Lower leg skin (tissue), 4 donors: ENCODE data around the gene TMEM117. TPM values are rescaled to one million over a fixed set of nuclear protein-coding genes. Genes with fewer than 3 reads are reported as not detected.

Experiments used
- DNase-seq, 2 donors: peaks; one replicate each; pipeline ENCODE4 v3.0.0-alpha.2; 2019; ENCODE audit warnings: low spot score in 2 of 2
- H3K4me3 ChIP-seq: fragments of 200-600 bp; sonication (generic); 2 replicates; pipeline ENCODE4 v1.5.1; 2017; ENCODE audit warnings: mild to moderate bottlenecking, low read depth; ENCODE audit not compliant: poor library complexity, severe bottlenecking
- POLR2A ChIP-seq, 2 donors: fragments of 450-650 bp; IDR thresholded peaks; one replicate each; pipeline ENCODE4 v1.6.1; 2016 to 2017; ENCODE audit warnings: antibody characterized with exemption in 2 of 2, mild to moderate bottlenecking in 1 of 2, moderate library complexity in 1 of 2
- WGBS, 2 donors: methylation state at CpG; one replicate each; pipeline ENCODE4 v1.1.5; 2018; 5-methylcytosine and 5-hydroxymethylcytosine counted together
- intact Hi-C: fragments of 100-400 bp; cut with DNase I; formaldehyde crosslinking; loops from one replicate; pipeline ENCODE4 v1.15.0; 2023; ENCODE audit warnings: low total_unique reads
- total RNA-seq, 4 donors: library from RNA; depleted of rRNA; stranded (reverse); fragments of >200 nt; gene quantifications; one replicate each; pipeline ENCODE4 v1.1.0, GENCODE V29; 2016
- TF ChIP-seq, protein P1 (sequence below), 3 donors: fragments of 450-650 bp; IDR thresholded peaks; one replicate each; pipeline ENCODE4 v1.5.1; 2016; ENCODE audit warnings: antibody characterized with exemption in 3 of 3, mild to moderate bottlenecking in 3 of 3, moderate library complexity in 2 of 3

TMEM117 gene
- total RNA-seq, 4 donors from 2014 or later: 19.9 to 27.8 (median 24.3) TPM

GRCh38 chr12:43883311-43883710 lies 47.4 kb downstream of the TMEM117 start:
- DNase-seq: no peak
- TF ChIP-seq, protein P1, sequence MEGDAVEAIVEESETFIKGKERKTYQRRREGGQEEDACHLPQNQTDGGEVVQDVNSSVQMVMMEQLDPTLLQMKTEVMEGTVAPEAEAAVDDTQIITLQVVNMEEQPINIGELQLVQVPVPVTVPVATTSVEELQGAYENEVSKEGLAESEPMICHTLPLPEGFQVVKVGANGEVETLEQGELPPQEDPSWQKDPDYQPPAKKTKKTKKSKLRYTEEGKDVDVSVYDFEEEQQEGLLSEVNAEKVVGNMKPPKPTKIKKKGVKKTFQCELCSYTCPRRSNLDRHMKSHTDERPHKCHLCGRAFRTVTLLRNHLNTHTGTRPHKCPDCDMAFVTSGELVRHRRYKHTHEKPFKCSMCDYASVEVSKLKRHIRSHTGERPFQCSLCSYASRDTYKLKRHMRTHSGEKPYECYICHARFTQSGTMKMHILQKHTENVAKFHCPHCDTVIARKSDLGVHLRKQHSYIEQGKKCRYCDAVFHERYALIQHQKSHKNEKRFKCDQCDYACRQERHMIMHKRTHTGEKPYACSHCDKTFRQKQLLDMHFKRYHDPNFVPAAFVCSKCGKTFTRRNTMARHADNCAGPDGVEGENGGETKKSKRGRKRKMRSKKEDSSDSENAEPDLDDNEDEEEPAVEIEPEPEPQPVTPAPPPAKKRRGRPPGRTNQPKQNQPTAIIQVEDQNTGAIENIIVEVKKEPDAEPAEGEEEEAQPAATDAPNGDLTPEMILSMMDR (IDR thresholded peaks at IDR 0.05): no peak
- no peak for TF ChIP-seq POLR2A (IDR thresholded peaks at IDR 0.05)
- intact Hi-C loops: loop anchor here (5.0 kb wide), 1 partner anchor 106 kb away; no protein-coding TSS in a partner anchor
- no peak overlapping the region for H3K4me3 ChIP-seq
- WGBS, 2 donors: 67 to 80% methylated on average over 2 of the region's 2 CpGs

- intact Hi-C loops: loop anchor here (5.0 kb wide), 1 partner anchor 106 kb away; no protein-coding TSS in a partner anchor
- WGBS, 2 donors: 93 to 94% methylated on average over 2 of the region's 2 CpGs
Measured at GRCh38 chr12:43883748-43884147, 47.9 kb downstream of the TMEM117 start.

GRCh38 chr12:43884683-43885410 lies 49.0 kb downstream of the TMEM117 start:
- H3K4me3 ChIP-seq: no peak overlapping the region
- DNase-seq: no peak
- intact Hi-C loops: loop anchor here (5.0 kb wide), 1 partner anchor 108 kb away; no protein-coding TSS in a partner anchor
- WGBS, 2 donors: 64 to 76% methylated on average over 8 of the region's 8 CpGs
- TF ChIP-seq, protein P1 (IDR thresholded peaks at IDR 0.05): no peak
- TF ChIP-seq POLR2A (IDR thresholded peaks at IDR 0.05): no peak

More at GRCh38 chr12:43883748-43884147, 47.9 kb downstream of the TMEM117 start:
- DNase-seq: no peak
- no peak overlapping the region for H3K4me3 ChIP-seq
- TF ChIP-seq POLR2A (IDR thresholded peaks at IDR 0.05): no peak
- TF ChIP-seq, protein P1 (IDR thresholded peaks at IDR 0.05): no peak

GRCh38 chr12:43887397-43887796 lies 51.5 kb downstream of the TMEM117 start:
- intact Hi-C loops: no loop called here
- 92 to 100% methylated on average over 2 of the region's 2 CpGs for WGBS, 2 donors

GRCh38 chr12:43891856-43892574 lies 56.1 kb downstream of the TMEM117 start:
- no peak overlapping the region for H3K4me3 ChIP-seq
- 73 to 79% methylated on average over 3 of the region's 3 CpGs for WGBS, 2 donors
- intact Hi-C loops: no loop called here
- TF ChIP-seq, protein P1 (IDR thresholded peaks at IDR 0.05): no peak
- no peak for TF ChIP-seq POLR2A (IDR thresholded peaks at IDR 0.05)
- DNase-seq: no peak

More at GRCh38 chr12:43887397-43887796, 51.5 kb downstream of the TMEM117 start:
- TF ChIP-seq, protein P1 (IDR thresholded peaks at IDR 0.05): no peak
- TF ChIP-seq POLR2A (IDR thresholded peaks at IDR 0.05): no peak
- H3K4me3 ChIP-seq: no peak overlapping the region
- DNase-seq: no peak
